ENCODE data around the gene NR2C1.

- no peak for TF ChIP-seq POLR2A (IDR thresholded peaks at IDR 0.05)
- TF ChIP-seq CTCF (IDR thresholded peaks at IDR 0.05): no peak
These were observed 86.2 kb downstream of the NR2C1 start for GRCh38 chr12:94987076-94987669.
